ENCODE measurements around the gene GOLGA5.
"Not testable (repeated sequence)": the region's sequence is repeated elsewhere in the genome, so short reads cannot be mapped to it uniquely, and the experiment has no call there.

Gene GOLGA5

DNA sequence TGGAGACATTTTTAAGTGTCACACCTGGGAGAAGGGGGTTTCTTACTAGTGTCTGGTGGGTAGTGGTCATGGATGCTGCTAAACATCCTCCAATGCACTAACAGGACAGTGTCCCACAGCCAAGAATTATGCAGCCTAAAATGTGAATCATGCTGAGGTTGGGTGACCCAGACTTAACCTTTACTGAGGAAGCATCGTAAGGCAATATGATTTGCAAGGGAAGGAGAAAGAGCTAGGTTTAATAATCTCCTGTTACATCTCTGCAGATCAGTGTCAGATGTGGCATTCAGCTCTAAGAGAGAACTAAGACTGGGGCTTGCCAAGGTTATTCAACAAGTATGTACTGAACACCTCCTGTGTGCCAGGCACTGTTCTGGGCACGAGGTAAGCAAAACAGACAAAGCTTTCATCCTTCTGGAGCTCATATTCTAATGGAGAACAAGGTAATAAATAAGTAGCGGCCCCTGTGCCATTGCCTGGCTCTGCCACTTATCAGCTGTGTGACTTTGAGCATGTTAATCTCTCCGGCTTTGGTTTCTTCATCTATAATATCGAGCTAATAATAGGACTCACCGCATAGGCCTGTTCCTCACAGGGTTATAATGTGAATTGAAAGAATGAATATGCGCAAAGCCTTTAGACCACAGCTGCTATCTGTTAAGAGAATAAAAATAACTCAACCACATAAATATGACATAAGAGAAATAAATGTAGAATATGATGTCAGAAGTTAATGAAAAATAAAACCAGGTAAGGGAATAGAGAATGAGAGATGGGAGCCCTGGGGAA lies 13.5 kb upstream of the GOLGA5 start:
- DNase-seq (ENCODE audit: low read depth): peak; percentile 46

DNA sequence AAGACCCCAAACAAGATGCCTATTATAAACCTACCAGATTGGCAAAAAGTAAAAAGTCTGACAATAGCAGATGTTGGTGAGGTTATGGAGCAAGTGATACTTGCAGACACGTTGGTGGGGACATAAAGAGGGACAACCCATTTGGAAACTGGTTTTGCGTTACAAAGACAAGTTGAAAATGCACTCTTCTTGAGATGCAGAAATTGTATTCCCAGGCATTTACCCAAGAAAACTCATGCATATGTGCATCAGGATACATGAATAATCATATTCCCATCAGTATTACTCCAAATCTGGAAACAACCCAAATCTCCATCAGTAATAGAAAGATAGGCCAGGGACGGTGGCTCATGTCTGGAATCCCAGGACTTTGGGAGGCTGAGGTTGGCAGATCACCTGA lies 12.8 kb upstream of the GOLGA5 start:
- no peak for DNase-seq (ENCODE audit: low read depth)

DNA sequence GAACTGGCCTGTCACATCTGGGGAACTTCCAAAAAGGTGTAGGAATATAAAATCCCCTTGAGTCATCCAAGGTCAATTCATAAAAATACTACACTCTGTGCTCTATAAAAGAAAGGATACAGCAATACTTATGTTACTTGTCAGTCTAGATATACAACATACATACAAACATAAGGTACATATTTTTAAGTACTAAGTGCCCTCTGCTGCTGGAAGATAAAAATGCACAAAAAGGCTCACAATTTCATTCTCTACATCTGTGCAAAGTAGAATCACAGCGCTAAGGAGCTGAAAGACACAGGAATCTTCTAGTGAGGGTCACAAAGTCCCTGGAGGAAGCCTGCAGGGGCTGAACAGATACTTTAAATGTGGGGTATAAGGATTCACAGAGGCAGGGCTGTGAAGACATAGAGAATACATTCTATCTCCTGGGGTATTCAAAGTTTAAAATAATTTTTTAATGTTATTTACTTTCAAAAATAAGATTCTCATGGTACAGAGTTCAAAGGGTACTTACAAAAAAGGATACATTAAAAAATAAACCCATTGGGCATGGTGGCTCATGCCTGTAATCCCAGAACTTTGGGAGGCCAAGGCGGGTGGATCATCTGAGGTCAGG lies 10.2 kb upstream of the GOLGA5 start:
- DNase-seq (ENCODE audit: low read depth): peak; percentile 30

DNA sequence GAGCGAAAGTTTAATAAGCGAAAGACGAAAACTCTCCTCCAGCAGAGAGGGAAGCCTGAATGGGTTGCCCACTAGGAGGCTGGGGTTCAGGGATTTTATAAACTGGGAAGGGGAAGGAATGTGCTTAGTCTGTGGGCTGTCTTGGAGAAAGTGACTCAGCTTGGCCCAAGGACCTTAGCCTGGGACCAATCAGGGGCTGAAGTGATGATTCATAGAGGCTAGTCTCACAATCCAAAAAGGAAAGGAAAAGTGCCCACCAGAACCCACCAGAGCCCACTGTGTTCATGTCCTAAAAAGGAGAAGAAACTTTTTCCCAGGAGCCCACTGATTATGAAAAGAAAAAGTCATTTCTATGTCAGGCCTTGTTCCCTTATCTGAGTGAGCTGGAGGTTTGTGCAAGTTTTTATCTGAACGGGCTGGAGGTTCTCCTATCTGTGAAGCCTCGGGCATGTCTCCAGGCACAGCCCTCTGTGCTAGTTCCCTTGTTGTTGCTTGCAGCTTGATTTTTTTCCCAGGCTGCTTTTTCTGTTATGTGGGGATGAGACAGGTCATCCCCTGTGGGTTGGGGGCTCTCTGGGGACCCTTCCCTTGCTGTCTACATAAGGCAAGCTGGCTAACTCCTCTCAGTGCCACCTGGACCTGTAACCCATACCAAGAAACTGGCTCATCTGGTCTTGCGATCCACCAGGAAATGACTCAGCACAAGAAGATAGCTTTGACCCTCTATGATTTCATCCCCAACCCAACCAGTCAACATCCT lies 8.3 kb upstream of the GOLGA5 start:
- DNase-seq (ENCODE audit: low read depth): peak; percentile 80

DNA sequence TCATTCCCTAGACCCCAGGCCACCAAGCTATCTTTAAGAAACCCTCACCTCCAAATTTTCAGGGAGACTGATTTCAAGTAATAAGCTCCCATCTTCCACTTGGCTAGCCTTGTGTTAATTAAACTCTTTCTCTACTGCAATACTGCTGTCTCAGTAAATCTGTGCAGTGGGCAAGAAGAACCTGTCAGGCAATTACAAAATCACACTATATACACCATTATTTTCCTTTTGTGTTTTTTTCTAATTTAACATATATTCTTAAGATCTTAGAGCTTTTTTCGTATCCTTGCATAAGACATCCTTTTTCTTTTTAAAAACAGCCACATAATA lies 7.7 kb upstream of the GOLGA5 start:
- DNase-seq (ENCODE audit: low read depth): no peak

DNA sequence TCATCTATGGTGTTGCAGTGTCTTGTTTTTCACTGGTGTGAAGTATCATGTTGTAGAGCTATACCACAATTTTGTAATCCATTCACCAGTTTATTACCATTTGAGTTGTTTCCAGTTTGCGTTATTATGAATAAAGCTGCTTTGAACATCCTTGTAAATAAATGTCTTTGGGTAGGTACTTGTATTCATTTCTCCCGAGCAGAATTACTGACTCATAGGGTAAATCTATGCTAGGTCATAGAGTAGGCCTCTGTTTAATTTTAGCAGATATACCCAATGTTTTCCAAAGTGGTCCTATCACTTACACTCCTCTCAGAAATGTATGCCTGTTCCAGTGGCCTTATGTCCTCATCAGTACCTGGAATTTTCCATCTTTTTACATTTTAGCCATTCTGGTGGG lies 6.6 kb upstream of the GOLGA5 start:
- no peak for DNase-seq (ENCODE audit: low read depth)

DNA sequence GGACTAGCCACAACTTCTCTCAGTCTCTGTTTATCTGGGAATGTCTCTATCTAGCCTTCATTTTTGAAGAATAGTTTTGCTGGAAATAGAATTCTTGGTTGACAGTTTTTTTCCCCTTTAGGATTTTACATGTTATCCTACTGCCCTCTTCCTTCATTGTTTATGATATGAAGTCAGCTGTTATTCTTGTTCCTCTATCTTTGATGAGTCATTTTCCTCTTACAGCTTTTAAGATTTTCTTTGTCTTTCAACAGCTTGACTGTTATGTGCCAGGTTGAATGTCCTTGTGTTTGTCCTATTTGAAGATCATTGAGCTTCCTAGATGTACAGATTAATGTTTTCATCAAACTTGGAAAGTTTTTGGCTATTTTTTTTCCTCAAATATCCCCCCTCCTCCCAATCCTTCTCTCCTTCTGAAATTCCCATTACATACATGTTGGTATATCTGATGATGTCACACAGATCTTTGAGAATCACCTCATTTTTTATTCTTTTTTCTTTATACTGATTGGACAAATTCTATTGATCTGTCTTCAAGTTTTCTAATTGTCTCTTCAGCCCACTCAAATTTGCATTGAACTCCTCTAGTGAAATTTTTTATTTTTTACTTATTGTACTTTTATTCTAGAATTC lies 4.5 kb upstream of the GOLGA5 start:
- no peak for DNase-seq (ENCODE audit: low read depth)

DNA sequence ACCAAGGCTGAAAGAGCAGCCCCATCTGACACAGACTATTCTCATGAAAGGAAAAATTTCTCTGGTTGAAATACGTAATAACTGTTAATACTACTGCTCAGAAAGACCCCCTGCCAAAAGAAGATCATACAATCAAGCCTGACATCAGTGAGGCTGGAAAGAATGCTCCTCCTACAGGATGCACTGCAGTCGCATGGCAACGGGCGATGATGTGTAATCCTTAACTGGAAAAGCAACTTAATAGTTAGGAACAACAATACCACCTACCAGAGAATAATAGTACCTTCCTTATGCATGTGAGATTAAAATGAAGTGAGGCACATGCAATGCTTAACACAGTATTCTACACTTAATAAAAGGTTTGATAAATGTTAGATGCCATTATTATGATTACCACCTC lies 1.2 kb upstream of the GOLGA5 start:
- DNase-seq (ENCODE audit: low read depth): no peak

DNA sequence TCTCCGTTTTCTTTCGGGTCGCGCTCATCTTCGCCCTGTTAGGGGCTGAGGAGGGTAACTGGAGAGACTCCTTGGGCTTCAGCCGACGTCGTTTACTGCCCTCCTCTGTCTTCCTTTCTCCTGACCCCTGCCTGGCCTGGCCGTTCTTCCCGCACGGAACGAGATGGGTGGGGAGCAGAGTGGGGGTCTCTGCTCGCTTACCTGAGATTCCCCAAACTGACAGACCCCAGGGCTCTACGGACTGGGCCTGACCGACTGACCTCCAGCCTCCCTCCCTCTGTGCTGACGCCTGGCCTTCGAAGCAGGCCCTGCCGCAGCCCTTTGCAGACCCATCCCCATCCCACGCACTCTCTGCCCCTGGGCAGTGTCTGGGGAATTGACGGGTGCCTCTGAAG lies 439 bp downstream of the GOLGA5 start:
- no peak for DNase-seq (ENCODE audit: low read depth)

DNA sequence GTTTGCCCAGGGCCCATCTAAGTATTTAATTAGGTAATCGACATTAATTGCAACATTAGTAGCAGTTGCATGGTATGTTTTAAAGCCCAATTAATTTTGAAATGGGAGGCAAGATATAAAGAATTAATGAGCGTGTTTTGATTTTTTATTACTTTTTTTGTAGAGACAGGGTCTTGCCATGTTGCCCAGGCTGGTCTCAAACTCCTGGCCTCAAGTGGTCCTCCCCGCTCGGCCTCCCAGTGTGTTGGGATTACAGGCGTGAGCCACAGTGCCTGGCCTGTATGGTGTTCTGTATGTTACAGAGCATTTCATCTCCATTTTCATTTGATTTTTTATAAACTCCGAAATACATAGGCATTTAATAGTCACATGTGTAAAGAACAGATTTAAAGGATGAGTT lies 856 bp downstream of the GOLGA5 start:
- no peak for DNase-seq (ENCODE audit: low read depth)

DNA sequence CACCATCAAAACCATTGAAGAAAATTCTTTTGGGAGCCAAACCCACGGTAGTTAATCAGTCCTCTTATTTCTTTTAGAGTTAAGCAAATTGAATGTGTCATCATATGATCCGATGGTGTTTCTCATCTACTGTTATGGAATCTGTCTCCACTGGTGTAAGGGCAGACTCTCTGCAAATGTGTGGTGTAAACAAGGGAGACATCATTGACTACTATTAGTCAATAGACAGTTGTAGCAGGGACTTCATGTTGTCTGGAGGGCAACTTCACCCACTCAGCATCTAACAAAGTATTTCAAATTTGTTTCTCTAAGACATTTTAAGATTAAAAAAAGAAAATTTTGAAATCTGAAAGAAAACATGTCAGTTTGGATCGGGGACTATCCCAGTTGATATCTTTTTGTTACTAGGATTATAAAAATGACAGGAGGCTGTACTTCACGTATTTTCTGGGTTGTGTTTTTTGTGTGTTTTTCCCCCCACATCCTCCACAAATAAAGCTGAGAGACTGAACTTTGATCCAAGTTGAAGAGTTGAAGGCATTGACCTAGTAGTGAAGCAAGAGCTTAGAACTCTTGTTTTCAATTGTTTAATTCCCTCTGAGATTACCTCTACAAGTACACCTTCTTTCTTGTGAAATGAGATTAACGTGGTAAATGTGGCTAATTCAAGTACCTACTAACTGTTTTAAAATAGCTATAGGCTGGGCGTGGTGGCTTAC lies 4.0 kb downstream of the GOLGA5 start:
- no peak for DNase-seq (ENCODE audit: low read depth)

DNA sequence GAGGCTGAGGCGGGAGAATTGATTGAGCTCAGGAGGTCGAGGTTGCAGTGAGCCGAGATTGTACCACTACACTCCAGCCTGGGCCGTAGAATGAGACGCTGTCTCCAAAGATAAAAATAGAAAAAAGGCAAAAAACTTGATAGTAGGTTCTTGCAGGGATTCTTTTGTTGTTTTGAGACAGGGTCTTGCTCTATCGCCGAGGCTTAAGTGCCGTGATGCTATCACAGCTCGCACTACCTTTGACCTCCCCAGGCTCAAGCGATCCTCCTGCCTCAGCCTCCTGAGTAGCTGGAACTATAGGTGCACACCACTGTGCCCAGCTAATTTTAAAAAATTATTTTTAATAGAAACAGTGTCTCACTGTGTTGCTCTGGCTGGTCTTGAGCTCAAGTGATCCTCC lies 4.7 kb downstream of the GOLGA5 start:
- DNase-seq (ENCODE audit: low read depth): no peak

DNA sequence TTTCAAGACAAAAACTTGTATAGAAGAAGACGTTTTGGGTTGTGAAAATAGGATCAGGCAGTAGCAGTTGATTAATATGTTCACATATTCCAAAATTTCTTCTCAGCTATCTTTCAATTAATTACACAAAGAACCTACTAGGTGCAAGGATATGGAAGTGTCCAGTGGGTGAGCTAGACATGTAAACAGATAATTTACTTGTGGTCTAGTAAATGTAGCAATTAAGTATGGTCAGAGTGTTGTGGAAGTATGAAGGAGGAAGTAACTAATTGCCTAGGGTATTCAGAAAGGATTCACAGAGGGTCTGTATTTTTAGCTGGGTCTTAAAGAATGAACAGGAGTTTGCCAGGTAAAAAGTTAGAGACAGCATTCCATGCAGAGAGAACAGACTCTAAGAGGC lies 5.9 kb downstream of the GOLGA5 start:
- no peak for DNase-seq (ENCODE audit: low read depth)

DNA sequence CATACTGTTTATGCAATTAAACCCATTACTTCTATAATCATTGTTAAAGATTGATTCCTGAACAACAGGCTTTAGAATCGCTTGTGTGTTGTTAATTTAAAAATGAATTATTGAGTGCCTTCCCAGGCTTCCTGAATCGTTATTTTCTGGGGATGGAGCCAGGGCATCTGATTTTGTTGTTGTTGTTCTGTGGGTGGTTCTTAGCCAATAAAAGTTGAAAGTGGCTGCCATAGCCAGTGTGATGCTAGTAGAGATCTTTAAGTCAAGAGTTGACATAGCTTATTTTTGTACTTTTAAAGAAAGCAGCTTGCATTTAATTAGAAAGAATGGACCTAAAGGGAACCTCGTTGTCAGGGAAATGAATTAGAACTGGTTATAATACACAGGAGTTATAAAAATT lies 6.4 kb downstream of the GOLGA5 start:
- DNase-seq (ENCODE audit: low read depth): no peak

DNA sequence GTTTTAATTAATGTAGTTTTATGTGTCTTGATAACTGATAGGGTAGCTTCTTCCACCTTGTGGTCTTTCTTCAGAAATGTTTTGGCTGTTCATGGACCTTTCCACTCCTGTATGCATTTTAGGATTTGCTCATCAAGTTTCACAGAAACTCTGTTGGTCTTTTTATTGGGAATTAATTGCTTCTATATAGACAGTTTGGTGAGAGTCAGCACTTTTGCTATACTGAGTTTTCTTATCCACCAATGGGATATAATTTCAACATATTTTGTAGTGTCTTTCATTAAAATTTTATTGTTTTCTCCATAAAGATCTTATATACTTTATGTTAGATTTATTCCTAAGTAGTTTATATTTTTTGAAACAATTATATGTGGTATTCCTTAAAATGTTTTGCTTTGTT lies 7.8 kb downstream of the GOLGA5 start:
- no peak for DNase-seq (ENCODE audit: low read depth)

DNA sequence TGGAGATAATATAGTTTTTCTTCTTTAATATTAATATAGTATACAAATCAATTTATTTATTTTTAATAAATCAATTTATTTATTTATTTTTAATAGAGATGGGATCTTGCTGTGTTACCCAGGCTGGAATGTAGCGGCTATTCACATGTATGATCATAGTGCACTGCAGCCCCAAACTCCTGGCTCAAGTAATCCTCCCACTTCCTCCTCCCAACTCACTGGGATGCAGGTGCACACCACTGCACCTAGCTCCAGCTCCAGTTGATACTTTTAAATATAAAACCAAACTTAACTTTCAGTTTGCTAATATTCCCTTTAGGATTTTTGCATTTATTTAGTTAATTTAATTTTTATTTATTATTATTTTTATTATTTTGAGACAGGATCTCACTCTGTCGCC lies 8.6 kb downstream of the GOLGA5 start:
- no peak for DNase-seq (ENCODE audit: low read depth)

DNA sequence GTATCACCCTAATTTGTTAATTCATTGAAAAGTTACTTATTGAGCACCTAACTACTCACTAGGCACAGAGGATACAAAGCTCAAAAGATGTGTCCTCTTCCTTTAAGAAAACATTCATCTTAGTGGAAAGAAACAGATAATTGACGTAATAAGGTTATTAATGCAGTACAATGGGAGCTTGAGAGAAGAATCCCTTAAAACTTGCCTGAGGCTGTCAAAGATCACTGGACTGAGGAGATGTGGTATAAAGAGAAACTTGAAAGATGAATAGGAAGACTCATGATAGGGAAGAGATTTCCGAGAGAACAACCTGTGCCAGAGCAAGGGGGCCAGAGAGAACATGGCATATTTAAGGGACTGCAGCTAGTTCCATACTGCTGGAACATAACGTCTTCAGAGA lies 19.1 kb downstream of the GOLGA5 start:
- DNase-seq (ENCODE audit: low read depth): no peak

DNA sequence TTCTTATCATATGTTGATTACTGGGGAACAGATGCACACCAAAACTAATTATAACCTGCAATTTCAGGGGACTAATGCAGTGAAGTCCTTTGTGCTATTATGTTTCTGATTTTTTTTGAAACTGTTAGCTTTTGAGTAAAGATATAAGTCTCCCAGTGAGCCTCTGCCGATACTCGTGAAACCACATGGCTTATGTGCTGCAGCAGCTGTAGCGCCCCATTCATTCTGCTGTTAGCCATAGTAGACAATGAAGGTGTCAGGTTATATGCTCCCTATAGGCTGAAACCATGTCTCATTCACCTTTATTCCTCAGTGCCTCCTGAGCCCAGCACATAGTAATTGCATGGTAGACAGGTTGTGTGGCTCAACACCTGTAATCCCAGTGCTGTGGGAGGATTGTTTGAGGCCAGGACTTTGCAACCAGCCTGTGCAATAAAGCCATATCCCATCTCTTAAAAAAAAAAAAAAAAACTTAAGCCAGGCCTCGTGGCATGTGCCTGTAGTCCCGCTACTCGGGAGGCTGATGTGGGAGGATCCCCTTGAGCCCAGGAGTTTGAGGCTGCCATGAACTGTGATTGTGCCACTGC lies 25.0 kb downstream of the GOLGA5 start:
- no peak for DNase-seq (ENCODE audit: low read depth)

DNA sequence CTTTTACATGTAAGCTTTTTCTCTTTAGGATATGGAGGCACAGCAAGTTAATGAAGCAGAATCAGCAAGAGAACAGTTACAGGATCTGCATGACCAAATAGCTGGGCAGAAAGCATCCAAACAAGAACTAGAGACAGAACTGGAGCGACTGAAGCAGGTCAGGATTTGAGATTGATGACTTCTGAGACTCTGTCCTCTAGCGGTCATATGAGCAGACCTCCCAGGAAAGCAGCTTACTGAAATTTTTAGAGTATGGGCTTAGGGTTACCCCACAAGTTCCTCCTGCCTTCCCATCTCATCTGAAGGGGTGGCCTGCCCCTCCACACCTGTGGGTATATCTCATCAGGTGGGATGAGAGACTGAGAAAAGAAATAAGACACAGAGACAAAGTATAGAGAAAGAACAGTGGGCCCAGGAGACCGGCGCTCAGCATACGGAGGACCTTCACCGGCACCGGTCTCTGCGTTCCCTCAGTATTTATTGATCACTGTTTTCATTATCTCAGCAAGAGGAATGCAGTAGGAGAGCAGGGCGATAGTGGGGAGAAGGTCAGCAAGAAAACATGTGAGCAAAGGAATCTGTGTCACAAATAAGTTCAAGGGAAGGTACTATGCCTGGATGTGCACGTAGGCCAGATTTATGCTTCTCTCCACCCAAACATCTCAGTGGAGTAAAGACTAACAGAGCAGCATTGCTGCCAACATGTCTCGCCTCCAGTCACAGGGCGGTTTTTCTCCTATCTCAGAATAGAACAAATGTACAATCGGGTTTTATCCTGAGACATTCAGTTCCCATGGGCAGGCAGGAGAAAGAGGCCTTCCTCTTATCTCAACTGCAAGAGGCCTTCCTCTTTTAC lies 25.8 kb downstream of the GOLGA5 start:
- not testable (repeated sequence) for DNase-seq (ENCODE audit: low read depth)

DNA sequence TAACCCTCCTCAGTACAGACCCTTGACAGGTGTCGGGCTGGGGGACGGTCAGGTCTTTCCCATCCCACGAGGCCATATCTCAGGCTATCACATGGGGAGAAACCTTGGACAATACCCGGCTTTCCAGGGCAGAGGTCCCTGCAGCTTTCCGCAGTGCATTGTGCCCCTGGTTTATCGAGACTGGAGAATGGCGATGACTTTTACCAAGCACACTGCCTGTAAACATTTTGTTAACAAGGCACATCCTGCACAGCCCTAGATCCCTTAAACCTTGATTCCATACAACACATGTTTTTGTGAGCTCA lies 26.4 kb downstream of the GOLGA5 start:
- DNase-seq (ENCODE audit: low read depth): not testable (repeated sequence)

DNA sequence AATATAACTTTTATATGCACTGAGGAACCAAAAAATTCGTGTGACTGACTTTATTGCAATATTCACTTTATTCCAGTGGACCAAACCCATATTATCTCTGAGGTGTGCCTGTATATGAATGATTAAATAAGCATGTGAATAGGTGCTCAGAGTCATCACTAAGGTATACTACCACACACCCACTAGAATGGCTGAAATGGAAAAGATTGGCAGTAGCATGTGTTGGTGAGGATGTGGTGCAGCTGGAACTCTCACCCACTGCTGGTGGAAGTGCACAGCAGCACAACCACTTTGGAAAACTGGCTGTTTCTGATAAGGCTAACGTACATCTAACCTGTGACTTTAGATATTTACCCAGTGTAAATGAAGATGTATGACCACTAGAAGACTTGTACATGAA lies 36.8 kb downstream of the GOLGA5 start:
- no peak for DNase-seq (ENCODE audit: low read depth)

All from HS-5 (cell line).